ENCODE data around the gene TLCD3B.

- no peak for TF ChIP-seq POLR2A (IDR thresholded peaks at IDR 0.05)
- no peak for TF ChIP-seq CTCF (IDR thresholded peaks at IDR 0.05 in 4 of 5, conservative IDR thresholded peaks at IDR 0.05 in 1 of 5)
These were observed 42.6 kb downstream of the TLCD3B start for GRCh38 chr16:29988346-29989075.

Measured in gastrocnemius medialis (tissue), 4 donors.